ENCODE data around the gene FLOT2.

FLOT2 gene

GRCh38 chr17:28900986-28901726 is 3.6 kb upstream of the FLOT2 start:
- no peak for TF ChIP-seq ZFX (IDR thresholded peaks at IDR 0.05)
- TF ChIP-seq, protein P1, sequence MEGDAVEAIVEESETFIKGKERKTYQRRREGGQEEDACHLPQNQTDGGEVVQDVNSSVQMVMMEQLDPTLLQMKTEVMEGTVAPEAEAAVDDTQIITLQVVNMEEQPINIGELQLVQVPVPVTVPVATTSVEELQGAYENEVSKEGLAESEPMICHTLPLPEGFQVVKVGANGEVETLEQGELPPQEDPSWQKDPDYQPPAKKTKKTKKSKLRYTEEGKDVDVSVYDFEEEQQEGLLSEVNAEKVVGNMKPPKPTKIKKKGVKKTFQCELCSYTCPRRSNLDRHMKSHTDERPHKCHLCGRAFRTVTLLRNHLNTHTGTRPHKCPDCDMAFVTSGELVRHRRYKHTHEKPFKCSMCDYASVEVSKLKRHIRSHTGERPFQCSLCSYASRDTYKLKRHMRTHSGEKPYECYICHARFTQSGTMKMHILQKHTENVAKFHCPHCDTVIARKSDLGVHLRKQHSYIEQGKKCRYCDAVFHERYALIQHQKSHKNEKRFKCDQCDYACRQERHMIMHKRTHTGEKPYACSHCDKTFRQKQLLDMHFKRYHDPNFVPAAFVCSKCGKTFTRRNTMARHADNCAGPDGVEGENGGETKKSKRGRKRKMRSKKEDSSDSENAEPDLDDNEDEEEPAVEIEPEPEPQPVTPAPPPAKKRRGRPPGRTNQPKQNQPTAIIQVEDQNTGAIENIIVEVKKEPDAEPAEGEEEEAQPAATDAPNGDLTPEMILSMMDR (conservative IDR thresholded peaks at IDR 0.05): no peak
- peak overlapping the region; percentile 95; the same call in 1 of the 2 replicates for H3K27ac ChIP-seq

- TF ChIP-seq, protein P1 (conservative IDR thresholded peaks at IDR 0.05): no peak
- TF ChIP-seq ZFX (IDR thresholded peaks at IDR 0.05): no peak
- no peak overlapping the region for H3K27ac ChIP-seq
These were observed 1.8 kb upstream of the FLOT2 start for GRCh38 chr17:28899212-28899815.

- peak overlapping the region; percentile 83; the same call in 1 of the 2 replicates for H3K27ac ChIP-seq
- TF ChIP-seq, protein P1 (conservative IDR thresholded peaks at IDR 0.05): no peak
- no peak for TF ChIP-seq ZFX (IDR thresholded peaks at IDR 0.05)
These were observed 1.0 kb upstream of the FLOT2 start for GRCh38 chr17:28898527-28898955.

DNA sequence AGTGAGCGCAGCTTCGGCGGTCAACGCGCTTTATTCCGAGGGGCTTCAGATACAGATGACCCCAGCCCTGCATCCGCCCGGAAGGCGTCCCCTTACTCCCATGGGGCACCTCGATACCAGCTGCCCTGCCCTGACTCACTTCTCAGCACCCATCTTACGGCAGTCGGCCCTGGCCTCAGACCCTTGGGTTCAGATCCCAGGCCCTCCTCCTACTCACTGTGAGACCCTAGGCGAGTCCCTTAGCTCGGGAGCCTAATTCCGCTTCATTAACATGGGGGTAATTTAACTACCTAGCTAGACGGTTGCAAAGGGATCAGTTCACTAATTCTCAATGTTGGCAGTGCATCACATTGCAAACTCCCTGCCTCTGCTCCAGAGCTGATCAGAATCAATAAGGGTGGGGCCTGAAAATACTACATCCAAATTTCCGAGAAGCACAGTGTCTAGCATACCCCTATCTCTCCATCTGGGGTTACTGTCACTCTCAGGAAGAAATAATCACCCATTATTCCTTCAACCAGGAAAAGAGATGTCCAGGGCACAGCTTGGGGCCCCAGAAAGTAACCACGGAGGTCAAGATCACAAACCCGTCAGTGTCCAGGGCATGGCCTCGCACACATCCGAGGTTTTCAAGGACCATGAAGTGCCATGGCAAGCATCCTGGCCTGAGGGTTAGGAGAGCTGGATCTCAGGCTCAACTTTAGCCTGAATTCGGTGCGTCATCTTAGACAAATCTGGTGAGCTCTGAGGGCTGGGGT is 415 bp upstream of the FLOT2 start:
- H3K27ac ChIP-seq: peak overlapping the region; percentile 83
- no peak for TF ChIP-seq ZFX (IDR thresholded peaks at IDR 0.05)
- TF ChIP-seq, protein P1 (conservative IDR thresholded peaks at IDR 0.05): peak; percentile 28; the same call in 1 of the 2 replicates

DNA sequence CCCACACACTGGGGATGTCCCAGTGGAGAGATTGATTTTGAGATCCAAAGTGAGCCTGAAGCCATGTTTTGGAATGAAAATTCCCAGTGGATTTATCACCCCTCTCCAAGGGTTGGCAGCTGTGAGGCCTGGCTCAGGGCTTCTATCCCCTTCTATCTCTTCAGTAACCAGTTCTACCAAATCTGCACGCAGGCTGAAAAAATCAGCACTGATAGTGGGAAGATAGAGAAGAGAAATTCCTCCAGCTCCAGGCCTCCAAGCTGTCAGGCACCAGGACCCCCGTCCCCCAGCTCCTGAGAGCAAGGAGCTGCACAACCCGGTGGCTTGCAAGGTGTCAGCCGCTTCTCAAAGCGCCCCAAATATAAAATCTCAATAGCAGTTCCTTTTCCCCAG is 1.0 kb downstream of the FLOT2 start:
- TF ChIP-seq ZFX (IDR thresholded peaks at IDR 0.05): no peak
- TF ChIP-seq, protein P1 (conservative IDR thresholded peaks at IDR 0.05): no peak

GRCh38 chr17:28895794-28896447 is 1.6 kb downstream of the FLOT2 start:
- TF ChIP-seq, protein P1 (conservative IDR thresholded peaks at IDR 0.05): no peak
- no peak for TF ChIP-seq ZFX (IDR thresholded peaks at IDR 0.05)
- H3K27ac ChIP-seq: no peak overlapping the region; the same call in 1 of the 2 replicates

More for the DNA sequence above, 1.0 kb downstream of the FLOT2 start:
- peak overlapping the region; percentile 83 for H3K27ac ChIP-seq

- peak overlapping the region; percentile 33 for H3K27ac ChIP-seq
These were observed 4.0 kb downstream of the FLOT2 start for GRCh38 chr17:28893248-28894183.
